K562 (cell line): Measurements from ENCODE around the gene APOO. TPM values are rescaled to one million over a fixed set of nuclear protein-coding genes. Genes with fewer than 3 reads are reported as not detected.
A peak's percentile ranks its signal among the peaks of the same experiment; 100 is the strongest.

Source experiments
- ATAC-seq: fragments of 200-7000 bp; cut with Tn5 transposase; 3 replicates; pipeline ENCODE4 v1.9.1; 2020; ENCODE audit warnings: moderate library complexity
- BruUV-seq: library from RNA; stranded (reverse); fragments of 400-500 nt; replicated peaks from 2 replicates; lab custom pipeline; 2021; lab: Mats Ljungman, UMichigan
- CTCF ChIA-PET: fragments of 300-600 bp; formaldehyde crosslinking; extraction: SDS; loops from one replicate; lab custom pipeline; 2021; ENCODE audit warnings: low intra/inter-chr PET ratio; lab: Yijun Ruan, JAX
- POLR2A ChIA-PET: fragments of 300-600, 350-650 bp; sonication (Branson Sonifier 250); formaldehyde crosslinking; extraction: SDS; loops from one replicate; lab custom pipeline; 2021; ENCODE audit warnings: antibody characterized with exemption, inconsistent platforms; lab: Yijun Ruan, JAX
- DNase-seq, 4 experiments: peaks; one replicate each; pipeline versions ENCODE4 v3.0.0 to v3.0.0-alpha.2; 2011 to 2018; ENCODE audit warnings: low spot score in 3 of 4, mixed read lengths in 3 of 4; ENCODE audit errors: extremely low read depth in 1 of 4
- FAIRE-seq: peaks from 2 replicates; lab custom pipeline; 2011; peaks lifted over from hg19 to GRCh38; lab: Jason Lieb, UNC
- H2AFZ ChIP-seq: 2 replicates; pipeline ENCODE4 v1.6.0; 2011; ENCODE audit warnings: low read depth, low read length, control low read depth, inconsistent platforms
- H3K27ac ChIP-seq: fragments of 200-600 bp; 3 replicates; pipeline ENCODE4 v1.8.0; 2011; ENCODE audit warnings: low read depth, mild to moderate bottlenecking, control low read depth, inconsistent platforms, low read length, moderate library complexity, mixed read lengths; ENCODE audit errors: extremely low read depth
- H3K27me3 ChIP-seq, 2 experiments: fragments of 300-600 bp in 1 of 2; 2 replicates in 1 of 2; 3 replicates in 1 of 2; pipeline versions ENCODE4 v1.6.0 to v1.8.0; 2011; ENCODE audit warnings: inconsistent platforms in 2 of 2, low read length in 2 of 2, mild to moderate bottlenecking in 1 of 2, mixed read lengths in 1 of 2, moderate library complexity in 1 of 2; ENCODE audit not compliant: control insufficient read depth in 2 of 2, insufficient read depth in 2 of 2
- H3K36me3 ChIP-seq: fragments of 300-600 bp; 3 replicates; pipeline ENCODE4 v1.8.0; 2011; ENCODE audit warnings: mild to moderate bottlenecking, low read length, inconsistent platforms; ENCODE audit not compliant: control insufficient read depth, insufficient read depth
- H3K4me1 ChIP-seq, 2 experiments: fragments of 200-600 bp in 1 of 2; replicated peaks in 1 of 2; 2 replicates in 1 of 2; 3 replicates in 1 of 2; pipeline versions ENCODE4 v1.5.1 to v1.8.0; 2011; ENCODE audit warnings: inconsistent platforms in 2 of 2, low read length in 2 of 2, mild to moderate bottlenecking in 1 of 2, mixed read lengths in 1 of 2, moderate library complexity in 1 of 2; ENCODE audit not compliant: control insufficient read depth in 2 of 2, insufficient read depth in 2 of 2
- H3K4me2 ChIP-seq: 2 replicates; pipeline ENCODE4 v1.6.1; 2011; ENCODE audit warnings: low read length, control low read depth, inconsistent platforms, mixed read lengths; ENCODE audit not compliant: insufficient read depth
- H3K4me3 ChIP-seq: fragments of 200-600 bp; sonication (generic), shearing (Covaris generic); 2 replicates; pipeline ENCODE4 v1.5.1; 2016; ENCODE audit warnings: control low read depth, inconsistent platforms
- H3K79me2 ChIP-seq: fragments of 200-600 bp; 3 replicates; pipeline ENCODE4 v1.8.0; 2011; ENCODE audit warnings: low read length, inconsistent platforms; ENCODE audit not compliant: control insufficient read depth, insufficient read depth
- H3K9ac ChIP-seq, 2 experiments: 2 replicates each; pipeline versions ENCODE4 v1.6.0 to v1.6.1; 2011; ENCODE audit warnings: low read depth in 2 of 2, low read length in 2 of 2, control low read depth in 1 of 2, inconsistent platforms in 1 of 2, mild to moderate bottlenecking in 1 of 2, mixed read lengths in 1 of 2; ENCODE audit not compliant: insufficient read depth in 1 of 2
- H3K9me1 ChIP-seq: one replicate; pipeline ENCODE4 v1.6.0; 2011; ENCODE audit warnings: inconsistent platforms, mild to moderate bottlenecking, low read length, moderate library complexity; ENCODE audit not compliant: control insufficient read depth, insufficient read depth
- H3K9me3 ChIP-seq: replicated peaks from 2 replicates; pipeline ENCODE4 v1.5.1; 2011; ENCODE audit warnings: low read depth, low read length, inconsistent platforms; ENCODE audit not compliant: control insufficient read depth, insufficient read depth
- H4K20me1 ChIP-seq: replicated peaks from 2 replicates; pipeline ENCODE4 v1.6.1; 2011; ENCODE audit warnings: low read length, inconsistent platforms, mixed read lengths; ENCODE audit not compliant: control insufficient read depth, insufficient read depth
- CBFA2T3 ChIP-seq: fragments of 450-650 bp; IDR thresholded peaks from 2 replicates; pipeline ENCODE4 v1.6.1; 2017
- ELK3 ChIP-seq: fragments of 450-650 bp; formaldehyde crosslinking; IDR thresholded peaks from 2 replicates; pipeline ENCODE4 v1.4.0; 2020; ENCODE audit warnings: mild to moderate bottlenecking
- ESRRB ChIP-seq: fragments of 250-450 bp; sonication (Bioruptor Pico); IDR thresholded peaks from 2 replicates; pipeline ENCODE4 v1.5.0; 2020; ENCODE audit warnings: mild to moderate bottlenecking, moderate library complexity, borderline replicate concordance
- MEIS2 ChIP-seq: fragments of 450-650 bp; IDR thresholded peaks from 2 replicates; pipeline ENCODE4 v1.6.1; 2014; ENCODE audit warnings: mild to moderate bottlenecking; ENCODE audit not compliant: partially characterized antibody
- TAL1 ChIP-seq: fragments of 450-650 bp; IDR thresholded peaks from 2 replicates; pipeline ENCODE4 v1.6.1; 2016; ENCODE audit warnings: mild to moderate bottlenecking
- WGBS: fragments of 100-300 bp; shearing (Covaris generic); methylation state at CpG from one replicate; pipeline ENCODE4 v1.1.6; 2016; ENCODE audit warnings: low coverage, mixed read lengths; ENCODE audit not compliant: insufficient coverage; ENCODE audit errors: missing lambda C conversion rate; 5-methylcytosine and 5-hydroxymethylcytosine counted together
- in situ Hi-C: fragments of 300-500 bp; cut with MboI; formaldehyde crosslinking; loops from 4 replicates; pipeline ENCODE4 v1.15.0; 2018; ENCODE audit warnings: inconsistent platforms, mixed read lengths
- intact Hi-C: fragments of 100-400 bp; cut with micrococcal nuclease; formaldehyde crosslinking; loops from 2 replicates; pipeline ENCODE4 v1.14.2; 2022
- polyA plus RNA-seq, 8 experiments: library from polyadenylated mRNA; depleted of rRNA in 4 of 8; stranded (reverse) in 5 of 8; unstranded in 3 of 8; fragments of >200 nt; fragmentation: Nextera tagmentation in 2 of 8; fragmentation: Illumina TruSeq in 1 of 8; extraction: Ambion mirVana in 2 of 8; extraction: Trizol in 1 of 8; gene quantifications; 2 replicates each; pipeline versions ENCODE4 v1.2.1 to v1.2.3, GENCODE V29; 2011 to 2014; ENCODE audit warnings: inconsistent platforms in 1 of 8, missing spikeins in 1 of 8
- total RNA-seq, 7 experiments: library from RNA; depleted of rRNA in 6 of 7; stranded (reverse); fragments of >200 nt in 6 of 7; fragmentation: Illumina TruSeq in 2 of 7; extraction: Trizol in 2 of 7; gene quantifications; 2 replicates each; pipeline versions ENCODE4 v1.2.1 to v1.2.3, GENCODE V29; 2011 to 2021; ENCODE audit warnings: low replicate concordance in 1 of 7

Gene APOO
- total and polyA plus RNA-seq, 9 of the 15 experiments (the other 6 are each of a cell fraction or from before 2014, with no cell fraction given) = 37.3 to 76.4 (median 60.8) TPM

DNA sequence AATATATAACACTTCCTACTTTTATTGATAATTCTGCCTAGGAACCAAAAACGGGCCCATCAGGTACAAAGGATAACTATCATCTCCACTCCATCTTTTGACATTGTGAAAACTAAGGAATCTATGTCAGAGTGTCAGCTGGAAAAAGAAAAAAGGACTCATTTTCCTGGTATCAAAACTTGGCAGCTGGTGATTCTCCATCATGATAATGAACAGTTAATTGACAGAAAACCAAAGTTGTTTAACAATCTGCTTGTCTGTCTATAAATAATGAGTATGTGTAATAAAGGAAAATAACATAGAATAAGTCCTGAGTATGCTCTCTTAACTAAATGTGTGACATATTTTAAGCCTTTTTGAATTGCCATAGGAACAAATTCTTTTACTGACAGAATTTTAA, 31.5 kb upstream of the APOO start:
- Histone ChIP-seq H3K9ac (0 out of 4 replicates have a peak overlapping the region, but pooled peaks of 1 of the 2 experiments have one; percentile 9), H3K36me3 (no peaks in the 10 kb centered on the region), H3K27me3 (no peaks in the 10 kb centered on the region), H2AFZ (peak overlapping the region; percentile 73), H3K4me2 (no peak overlapping the region), H4K20me1 (no peaks in the 10 kb centered on the region), H3K4me3 (no peak overlapping the region), H3K79me2 (no peaks in the 10 kb centered on the region), H3K27ac (peak overlapping the region; percentile 59; the same call in 1 of the 3 replicates), H3K9me3 (no peaks in the 10 kb centered on the region), H3K9me1 (no peaks in the 10 kb centered on the region), H3K4me1 (peaks cover 0 to 11% of the 10 kb centered on the region in 2 experiments; a peak in 3 of 5 replicates)
- 8% methylated on average over 1 of the region's 1 CpG for WGBS
- no TSS peak for BruUV-seq
- no peak for FAIRE-seq
- in situ Hi-C loops = no loop called here
- intact Hi-C loops = no loop called here
- ChIA-PET CTCF (no interaction called here), POLR2A (interaction anchor here (1.3 to 1.4 kb wide), 2 partner anchors 14 to 115 kb away, joined by 3 to 5 read pairs; no protein-coding TSS in a partner anchor)
- no peak for DNase-seq
- TF ChIP-seq ELK3 (CRISPR knock-in tag) (no peak), CBFA2T3 (0 out of 2 replicates have a peak, but pooled peaks have one; percentile 23), ESRRB (CRISPR knock-in tag) (no peak), TAL1 (peak; percentile 31), MEIS2 (peak; percentile 54)
- no peak for ATAC-seq
